ENCODE results near the gene SP140L. TPM values are rescaled to one million over a fixed set of nuclear protein-coding genes. Genes with fewer than 3 reads are reported as not detected.

The SP140L gene
- total RNA-seq, 1 donor from 2014 or later: 27.2 TPM

DNA sequence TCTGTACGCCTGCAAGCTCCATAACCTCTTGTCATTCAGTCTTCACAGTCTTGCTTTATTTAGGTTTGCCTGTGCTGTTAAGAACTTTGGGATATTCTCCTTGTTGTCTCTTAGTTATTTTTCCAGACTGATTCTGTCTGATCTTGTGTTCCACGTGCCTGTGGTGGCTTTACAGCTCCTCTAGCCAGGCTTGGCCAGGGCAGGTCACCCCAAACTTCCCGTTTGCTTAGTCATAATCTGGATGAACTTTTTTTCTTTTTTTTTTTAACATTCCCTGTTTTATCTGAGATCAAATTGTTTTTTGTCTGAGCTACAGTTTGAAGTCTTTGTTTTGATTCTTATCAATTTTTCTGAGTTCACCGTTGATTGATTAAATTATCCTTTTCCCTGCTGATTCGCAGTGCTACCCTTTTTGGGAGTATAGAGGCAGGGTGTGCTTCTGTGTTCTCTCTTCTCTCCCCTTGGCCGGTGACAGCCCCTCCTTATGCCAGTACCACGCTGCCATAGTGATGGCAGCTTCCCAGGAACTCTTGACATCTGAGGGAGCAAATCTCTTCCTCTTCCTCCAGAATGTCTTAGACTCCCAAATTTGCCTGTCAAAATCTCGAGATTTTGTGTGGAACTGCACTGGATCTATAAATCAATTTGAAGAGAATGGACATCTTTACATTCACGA is 91.5 kb downstream of the SP140L start:
- H3K4me3 ChIP-seq: peak overlapping the region; percentile 64
- no peaks in the 10 kb centered on the region for H3K36me3 ChIP-seq
- ATAC-seq (no peak), DNase-seq (no peak)
- peaks cover 57% of the 10 kb centered on the region for H3K4me1 ChIP-seq
- TF ChIP-seq, protein P1, sequence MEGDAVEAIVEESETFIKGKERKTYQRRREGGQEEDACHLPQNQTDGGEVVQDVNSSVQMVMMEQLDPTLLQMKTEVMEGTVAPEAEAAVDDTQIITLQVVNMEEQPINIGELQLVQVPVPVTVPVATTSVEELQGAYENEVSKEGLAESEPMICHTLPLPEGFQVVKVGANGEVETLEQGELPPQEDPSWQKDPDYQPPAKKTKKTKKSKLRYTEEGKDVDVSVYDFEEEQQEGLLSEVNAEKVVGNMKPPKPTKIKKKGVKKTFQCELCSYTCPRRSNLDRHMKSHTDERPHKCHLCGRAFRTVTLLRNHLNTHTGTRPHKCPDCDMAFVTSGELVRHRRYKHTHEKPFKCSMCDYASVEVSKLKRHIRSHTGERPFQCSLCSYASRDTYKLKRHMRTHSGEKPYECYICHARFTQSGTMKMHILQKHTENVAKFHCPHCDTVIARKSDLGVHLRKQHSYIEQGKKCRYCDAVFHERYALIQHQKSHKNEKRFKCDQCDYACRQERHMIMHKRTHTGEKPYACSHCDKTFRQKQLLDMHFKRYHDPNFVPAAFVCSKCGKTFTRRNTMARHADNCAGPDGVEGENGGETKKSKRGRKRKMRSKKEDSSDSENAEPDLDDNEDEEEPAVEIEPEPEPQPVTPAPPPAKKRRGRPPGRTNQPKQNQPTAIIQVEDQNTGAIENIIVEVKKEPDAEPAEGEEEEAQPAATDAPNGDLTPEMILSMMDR (IDR thresholded peaks at IDR 0.05): no peak
- H3K27ac ChIP-seq: peak overlapping the region; percentile 94
- intact Hi-C loops (cut with DNase I): no loop called here
- no peaks in the 10 kb centered on the region for H3K9me3 ChIP-seq
- H3K27me3 ChIP-seq: no peaks in the 10 kb centered on the region

DNA sequence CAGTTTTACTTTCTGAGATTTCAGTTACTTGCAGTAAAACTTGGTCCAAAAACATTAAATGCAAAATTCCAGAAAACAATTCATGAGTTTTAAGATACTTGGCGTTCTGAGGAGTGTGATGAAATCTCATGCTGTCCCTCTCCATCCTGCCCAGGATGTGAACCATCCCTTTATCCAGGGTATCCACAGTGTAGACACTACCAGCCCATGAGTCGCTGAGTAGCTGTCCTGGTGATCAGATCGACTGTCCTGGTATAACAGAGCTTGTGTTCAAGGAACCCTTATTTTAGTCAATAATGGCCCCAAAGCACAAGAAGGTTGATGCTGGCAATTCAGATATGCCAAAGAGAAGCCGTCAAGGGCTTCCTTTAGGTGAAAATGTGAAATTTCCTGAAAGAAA is 92.2 kb downstream of the SP140L start:
- no peak overlapping the region for H3K4me3 ChIP-seq

DNA sequence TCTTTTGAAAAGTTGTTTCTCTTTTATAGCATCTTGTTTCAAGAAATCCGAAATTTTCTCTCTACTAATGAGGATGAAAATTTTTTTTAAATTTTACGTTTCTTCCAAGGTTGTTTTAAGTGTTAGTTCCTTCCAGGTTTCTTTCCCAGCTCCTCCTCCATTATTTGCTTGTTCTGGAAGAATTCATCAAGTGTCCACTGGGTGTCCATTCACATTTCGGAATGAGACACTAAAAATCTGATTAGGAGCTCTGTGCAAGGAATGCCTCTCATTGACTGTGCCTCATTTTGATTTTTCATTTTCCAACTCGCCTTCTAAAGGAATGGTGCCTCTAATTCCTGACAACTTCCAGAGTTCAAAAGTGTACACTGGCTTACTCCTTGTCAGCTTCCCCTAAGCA is 95.2 kb downstream of the SP140L start:
- TF ChIP-seq, protein P1 (IDR thresholded peaks at IDR 0.05): peak; percentile 11
- H3K4me1 ChIP-seq: peaks cover 92% of the 10 kb centered on the region
- no peak overlapping the region for H3K4me3 ChIP-seq
- no peaks in the 10 kb centered on the region for H3K27me3 ChIP-seq
- H3K27ac ChIP-seq: no peak overlapping the region
- H3K9me3 ChIP-seq: no peaks in the 10 kb centered on the region
- intact Hi-C loops (cut with DNase I): no loop called here
- H3K36me3 ChIP-seq: peaks cover 5% of the 10 kb centered on the region
- no peak for DNase-seq
- no peak for ATAC-seq

More for the DNA sequence above, 92.2 kb downstream of the SP140L start:
- peaks cover 4% of the 10 kb centered on the region for H3K36me3 ChIP-seq
- no peak overlapping the region for H3K27ac ChIP-seq
- ATAC-seq (no peak), DNase-seq (no peak)
- H3K27me3 ChIP-seq: no peaks in the 10 kb centered on the region
- TF ChIP-seq, protein P1 (IDR thresholded peaks at IDR 0.05): no peak
- H3K4me1 ChIP-seq: peaks cover 64% of the 10 kb centered on the region
- H3K9me3 ChIP-seq: no peaks in the 10 kb centered on the region
- intact Hi-C loops (cut with DNase I): no loop called here

DNA sequence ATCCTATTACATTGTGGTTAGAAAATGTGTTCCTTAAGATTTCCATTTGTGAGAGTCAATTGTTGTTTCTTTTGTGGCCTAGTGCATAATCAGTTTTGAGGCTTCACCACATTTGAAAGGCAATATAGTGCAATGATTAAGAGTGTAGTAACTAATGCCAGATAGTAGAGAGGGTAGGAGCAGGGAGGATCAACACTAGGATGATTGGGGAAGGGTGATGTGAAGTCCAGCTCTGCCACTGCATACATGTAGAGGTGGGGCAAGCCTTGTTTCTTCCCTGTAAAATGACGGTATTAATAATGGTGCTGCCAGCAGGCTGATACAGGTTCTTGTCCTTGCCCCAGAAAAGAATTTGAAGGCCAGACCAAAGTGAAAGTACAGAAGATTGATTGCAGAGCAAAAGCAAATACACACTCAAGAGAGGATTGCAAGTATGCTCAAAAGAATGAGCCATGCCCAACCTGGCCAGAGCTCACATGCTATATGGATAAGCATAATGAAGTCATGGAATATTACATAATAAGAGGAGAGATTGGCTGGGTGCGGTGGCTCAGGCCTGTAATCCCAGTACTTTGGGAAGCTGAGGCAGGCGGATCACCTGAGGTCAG is 97.0 kb downstream of the SP140L start:
- peak; percentile 98 for ATAC-seq
- peaks cover 76% of the 10 kb centered on the region for H3K4me1 ChIP-seq
- H3K36me3 ChIP-seq: peaks cover 9% of the 10 kb centered on the region
- peak overlapping the region; percentile 53 for H3K27ac ChIP-seq
- H3K4me3 ChIP-seq: no peak overlapping the region
- no peaks in the 10 kb centered on the region for H3K27me3 ChIP-seq
- H3K9me3 ChIP-seq: no peaks in the 10 kb centered on the region
- TF ChIP-seq, protein P1 (IDR thresholded peaks at IDR 0.05): no peak
- intact Hi-C loops (cut with DNase I): no loop called here
- DNase-seq: peak; percentile 70

DNA sequence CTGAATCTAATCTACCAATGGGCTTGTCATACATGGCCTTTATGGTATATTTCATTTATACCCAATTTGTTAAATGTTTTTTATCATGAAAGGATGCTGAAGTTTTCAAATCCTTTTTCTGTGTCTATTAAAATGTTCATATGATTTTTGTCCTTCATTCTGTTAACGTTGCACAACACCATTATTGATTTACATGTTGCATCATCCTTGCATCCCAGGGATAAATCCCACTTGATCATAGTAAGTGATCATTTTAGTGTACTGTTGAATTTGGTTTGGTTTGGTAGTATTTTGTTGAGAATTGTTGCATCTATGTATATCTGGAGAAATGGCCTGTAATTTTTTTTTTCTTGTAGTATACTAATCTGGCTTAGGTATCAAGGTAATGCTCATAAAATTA is 98.4 kb downstream of the SP140L start:
- H3K27ac ChIP-seq: no peak overlapping the region
- no peak for ATAC-seq
- TF ChIP-seq, protein P1 (IDR thresholded peaks at IDR 0.05): no peak
- no peaks in the 10 kb centered on the region for H3K27me3 ChIP-seq
- DNase-seq: no peak
- H3K4me1 ChIP-seq: peaks cover 62% of the 10 kb centered on the region
- H3K36me3 ChIP-seq: peaks cover 15% of the 10 kb centered on the region
- H3K9me3 ChIP-seq: no peaks in the 10 kb centered on the region
- no peak overlapping the region for H3K4me3 ChIP-seq
- intact Hi-C loops (cut with DNase I): no loop called here
